B cell (primary cell): ENCODE data around the gene GMPPB.

Source experiments
- CTCF ChIP-seq: fragments of 200-600 bp; IDR thresholded peaks from one replicate; pipeline ENCODE4 v1.8.0; 2022; ENCODE audit warnings: antibody characterized with exemption, mild to moderate bottlenecking
- EZH2 ChIP-seq: IDR thresholded peaks from 2 replicates; pipeline ENCODE4 v1.6.1; 2012; ENCODE audit warnings: borderline replicate concordance, low read depth, mild to moderate bottlenecking, moderate library complexity, low read length; ENCODE audit not compliant: insufficient read depth, poor library complexity, severe bottlenecking

DNA sequence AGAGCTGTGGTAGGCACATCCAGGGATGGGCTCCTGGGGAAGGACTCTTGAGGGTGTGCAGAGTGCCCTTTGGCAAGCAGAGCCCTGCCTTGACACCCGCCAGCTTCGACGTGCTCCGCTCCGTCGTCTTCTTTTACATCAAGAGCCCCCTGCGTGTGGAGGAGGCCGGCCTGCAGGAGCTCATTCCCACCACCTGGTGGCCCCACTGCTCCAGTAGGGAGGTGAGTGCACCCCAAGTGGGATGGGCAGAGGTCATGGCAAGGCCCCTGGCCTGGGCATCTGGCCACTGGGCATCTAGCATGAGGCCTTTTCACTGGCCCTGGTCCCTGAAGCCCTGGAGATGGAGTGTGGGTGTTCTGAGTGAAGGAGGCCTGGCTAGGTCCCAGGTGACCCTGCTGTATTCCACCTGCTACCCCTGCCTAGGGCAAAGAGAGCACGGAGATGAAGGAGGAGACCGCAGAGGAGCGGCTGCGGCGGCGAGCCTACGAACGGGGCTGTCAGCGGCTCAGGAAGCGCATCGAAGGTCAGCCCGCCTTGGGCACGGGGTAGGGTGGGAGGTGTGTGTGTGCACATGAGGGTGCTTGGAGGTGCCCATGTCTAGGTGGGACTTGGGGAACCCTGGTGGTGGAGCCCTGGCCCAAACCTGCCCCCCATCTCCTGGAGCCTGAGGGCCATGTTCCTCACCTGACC is 22.2 kb downstream of the GMPPB start:
- TF ChIP-seq CTCF (peak; percentile 26), EZH2 (no peak)
